ENCODE measurements around the gene RNF6. TPM values are rescaled to one million over a fixed set of nuclear protein-coding genes. Genes with fewer than 3 reads are reported as not detected.

The RNF6 gene
- total and polyA plus RNA-seq, 3 experiments from 2014 or later = 44.7 to 65.0 (median 64.6) TPM

- POLR2A ChIA-PET = interaction anchor here (0.5 to 1.5 kb wide), 7 partner anchors 10 to 1890 kb away, joined by 3 to 12 read pairs (median 5); no protein-coding TSS in a partner anchor
- Histone ChIP-seq H3K27ac (ENCODE audit: low read depth, low read length) (peak overlapping the region; percentile 95), H3K36me3 (ENCODE audit: insufficient read depth, low read length) (peaks cover 20% of the 10 kb centered on the region), H3K9me3 (ENCODE audit: low read length) (no peaks in the 10 kb centered on the region), H3K27me3 (ENCODE audit: insufficient read depth, low read length, poor library complexity, severe bottlenecking) (no peaks in the 10 kb centered on the region), H3K4me3 (ENCODE audit: low read length) (peak overlapping the region; percentile 93), H3K4me1 (ENCODE audit: insufficient read depth, low read length) (peaks cover 30% of the 10 kb centered on the region)
- CTCF ChIA-PET = interaction anchor here (1.3 to 4.3 kb wide), 4 partner anchors 10 to 276 kb away, joined by 3 to 23 read pairs (median 5); no protein-coding TSS in a partner anchor
- Mint-ChIP-seq H3K36me3 (peaks cover 7 to 35% (median 11%) of the 10 kb centered on the region in 3 donors), H3K9me3 (no peaks in the 10 kb centered on the region), H3K4me1 (peaks cover 36 to 47% (median 46%) of the 10 kb centered on the region in 3 donors), H3K27me3 (peaks cover 0 to 15% of the 10 kb centered on the region in 2 donors), H3K27ac (peak overlapping the region; percentile 83 to 100 (median 99)), H3K4me3 (peak overlapping the region; percentile 93 to 99 (median 95))
- DNase-seq = no peak
Observed at GRCh38 chr13:26222520-26223046, 469 bp upstream of the RNF6 start.

GRCh38 chr13:26221399-26221720 is 754 bp downstream of the RNF6 start:
- ChIA-PET CTCF (interaction anchor here (0.7 to 4.3 kb wide), 4 partner anchors 15 to 277 kb away, joined by 3 to 23 read pairs (median 5); no protein-coding TSS in a partner anchor), POLR2A (interaction anchor here (2.0 kb wide), 1 partner anchor 35 kb away, joined by 4 read pairs; no protein-coding TSS in a partner anchor)
- Histone ChIP-seq H3K4me3 (ENCODE audit: low read length) (peak overlapping the region; percentile 93), H3K27ac (ENCODE audit: low read depth, low read length) (peak overlapping the region; percentile 95), H3K9me3 (ENCODE audit: low read length) (no peaks in the 10 kb centered on the region), H3K27me3 (ENCODE audit: insufficient read depth, low read length, poor library complexity, severe bottlenecking) (no peaks in the 10 kb centered on the region), H3K4me1 (ENCODE audit: insufficient read depth, low read length) (peaks cover 30% of the 10 kb centered on the region), H3K36me3 (ENCODE audit: insufficient read depth, low read length) (peaks cover 27% of the 10 kb centered on the region)
- Mint-ChIP-seq H3K4me1 (peaks cover 41 to 53% (median 53%) of the 10 kb centered on the region in 3 donors), H3K27me3 (peaks cover 0 to 11% of the 10 kb centered on the region in 2 donors), H3K4me3 (peak overlapping the region; percentile 93 to 99 (median 95)), H3K9me3 (no peaks in the 10 kb centered on the region), H3K36me3 (peaks cover 7 to 44% (median 17%) of the 10 kb centered on the region in 3 donors), H3K27ac (peak overlapping the region; percentile 83 to 100 (median 99))
- no peak for DNase-seq

- CTCF ChIA-PET = interaction anchor here (1.8 to 4.3 kb wide), 2 partner anchors 35 to 278 kb away, joined by 6 to 23 read pairs; no protein-coding TSS in a partner anchor
- H3K36me3 ChIP-seq (ENCODE audit: insufficient read depth, low read length) = peaks cover 31% of the 10 kb centered on the region
- peak overlapping the region in 4 of 8 donors; percentile 43 to 83 (median 56) for H3K27ac Mint-ChIP-seq
- H3K4me3 Mint-ChIP-seq = peak overlapping the region; percentile 34 to 98 (median 94)
- peaks cover 7 to 49% (median 17%) of the 10 kb centered on the region in 3 donors for H3K36me3 Mint-ChIP-seq
- H3K27me3 ChIP-seq (ENCODE audit: insufficient read depth, low read length, poor library complexity, severe bottlenecking) = no peaks in the 10 kb centered on the region
- peaks cover 0 to 3% of the 10 kb centered on the region in 2 donors for H3K27me3 Mint-ChIP-seq
- H3K27ac ChIP-seq (ENCODE audit: low read depth, low read length) = peak overlapping the region; percentile 95
- no peak for DNase-seq
- peaks cover 41 to 53% (median 53%) of the 10 kb centered on the region in 3 donors for H3K4me1 Mint-ChIP-seq
- no peak overlapping the region for H3K4me3 ChIP-seq (ENCODE audit: low read length)
- peaks cover 30% of the 10 kb centered on the region for H3K4me1 ChIP-seq (ENCODE audit: insufficient read depth, low read length)
- H3K9me3 Mint-ChIP-seq = no peaks in the 10 kb centered on the region
- no peaks in the 10 kb centered on the region for H3K9me3 ChIP-seq (ENCODE audit: low read length)
- POLR2A ChIA-PET = interaction anchor here (2.0 kb wide), 1 partner anchor 34 kb away, joined by 4 read pairs; no protein-coding TSS in a partner anchor
Observed at GRCh38 chr13:26220575-26220974, 1.5 kb downstream of the RNF6 start.

GRCh38 chr13:26219726-26220125 is 2.4 kb downstream of the RNF6 start:
- Mint-ChIP-seq H3K4me3 (peak overlapping the region in 6 of 7 donors; percentile 34 to 97 (median 74)), H3K27ac (peak overlapping the region in 4 of 8 donors; percentile 9 to 52 (median 34)), H3K4me1 (peaks cover 42 to 59% (median 53%) of the 10 kb centered on the region in 3 donors), H3K9me3 (no peaks in the 10 kb centered on the region), H3K27me3 (no peaks in the 10 kb centered on the region), H3K36me3 (peaks cover 14 to 57% (median 24%) of the 10 kb centered on the region in 3 donors)
- no peak for DNase-seq
- H3K4me3 ChIP-seq (ENCODE audit: low read length) = no peak overlapping the region
- H3K4me1 ChIP-seq (ENCODE audit: insufficient read depth, low read length) = peaks cover 30% of the 10 kb centered on the region
- peaks cover 38% of the 10 kb centered on the region for H3K36me3 ChIP-seq (ENCODE audit: insufficient read depth, low read length)
- H3K9me3 ChIP-seq (ENCODE audit: low read length) = no peaks in the 10 kb centered on the region
- no peak overlapping the region for H3K27ac ChIP-seq (ENCODE audit: low read depth, low read length)
- H3K27me3 ChIP-seq (ENCODE audit: insufficient read depth, low read length, poor library complexity, severe bottlenecking) = no peaks in the 10 kb centered on the region
- ChIA-PET CTCF (interaction anchor here (4.3 kb wide), 1 partner anchor 34 kb away, joined by 23 read pairs; no protein-coding TSS in a partner anchor), POLR2A (interaction anchor here (2.0 kb wide), 1 partner anchor 33 kb away, joined by 4 read pairs; no protein-coding TSS in a partner anchor)

- Histone ChIP-seq H3K27me3 (ENCODE audit: insufficient read depth, low read length, poor library complexity, severe bottlenecking) (no peaks in the 10 kb centered on the region), H3K9me3 (ENCODE audit: low read length) (no peaks in the 10 kb centered on the region), H3K4me1 (ENCODE audit: insufficient read depth, low read length) (peaks cover 21% of the 10 kb centered on the region), H3K4me3 (ENCODE audit: low read length) (no peak overlapping the region), H3K27ac (ENCODE audit: low read depth, low read length) (no peak overlapping the region), H3K36me3 (ENCODE audit: insufficient read depth, low read length) (peaks cover 54% of the 10 kb centered on the region)
- ChIA-PET POLR2A (no interaction called here), CTCF (interaction anchor here (3.3 kb wide), 1 partner anchor 31 kb away, joined by 16 read pairs; no protein-coding TSS in a partner anchor)
- Mint-ChIP-seq H3K27ac (no peak overlapping the region), H3K4me1 (peaks cover 32 to 58% (median 47%) of the 10 kb centered on the region in 3 donors), H3K4me3 (no peak overlapping the region), H3K36me3 (peaks cover 24 to 73% (median 32%) of the 10 kb centered on the region in 3 donors), H3K9me3 (no peaks in the 10 kb centered on the region), H3K27me3 (no peaks in the 10 kb centered on the region)
- no peak for DNase-seq
Observed at GRCh38 chr13:26216042-26216441, 6.1 kb downstream of the RNF6 start.

GRCh38 chr13:26213982-26214381 is 8.1 kb downstream of the RNF6 start:
- peaks cover 51% of the 10 kb centered on the region for H3K36me3 ChIP-seq (ENCODE audit: insufficient read depth, low read length)
- Mint-ChIP-seq H3K27me3 (no peaks in the 10 kb centered on the region), H3K4me1 (peaks cover 17 to 43% (median 30%) of the 10 kb centered on the region in 3 donors), H3K36me3 (peaks cover 21 to 79% (median 30%) of the 10 kb centered on the region in 3 donors), H3K9me3 (no peaks in the 10 kb centered on the region), H3K27ac (peak overlapping the region in 1 of 8 donors; percentile 3), H3K4me3 (no peak overlapping the region)
- no peak overlapping the region for H3K27ac ChIP-seq (ENCODE audit: low read depth, low read length)
- ChIA-PET CTCF (no interaction called here), POLR2A (no interaction called here)
- no peak overlapping the region for H3K4me3 ChIP-seq (ENCODE audit: low read length)
- H3K27me3 ChIP-seq (ENCODE audit: insufficient read depth, low read length, poor library complexity, severe bottlenecking) = no peaks in the 10 kb centered on the region
- DNase-seq = no peak
- H3K9me3 ChIP-seq (ENCODE audit: low read length) = no peaks in the 10 kb centered on the region
- H3K4me1 ChIP-seq (ENCODE audit: insufficient read depth, low read length) = peaks cover 2% of the 10 kb centered on the region

GRCh38 chr13:26213345-26213744 is 8.8 kb downstream of the RNF6 start:
- H3K4me1 Mint-ChIP-seq = peaks cover 17 to 40% (median 27%) of the 10 kb centered on the region in 3 donors
- no peak for DNase-seq
- ChIA-PET CTCF (no interaction called here), POLR2A (no interaction called here)
- no peaks in the 10 kb centered on the region for H3K27me3 Mint-ChIP-seq
- peaks cover 19 to 81% (median 30%) of the 10 kb centered on the region in 3 donors for H3K36me3 Mint-ChIP-seq
- H3K27ac Mint-ChIP-seq = no peak overlapping the region
- H3K9me3 Mint-ChIP-seq = no peaks in the 10 kb centered on the region
- no peaks in the 10 kb centered on the region for H3K4me1 ChIP-seq (ENCODE audit: insufficient read depth, low read length)
- no peaks in the 10 kb centered on the region for H3K9me3 ChIP-seq (ENCODE audit: low read length)
- no peaks in the 10 kb centered on the region for H3K27me3 ChIP-seq (ENCODE audit: insufficient read depth, low read length, poor library complexity, severe bottlenecking)
- H3K4me3 ChIP-seq (ENCODE audit: low read length) = no peak overlapping the region
- H3K27ac ChIP-seq (ENCODE audit: low read depth, low read length) = no peak overlapping the region
- peaks cover 49% of the 10 kb centered on the region for H3K36me3 ChIP-seq (ENCODE audit: insufficient read depth, low read length)
- H3K4me3 Mint-ChIP-seq = no peak overlapping the region

- Mint-ChIP-seq H3K9me3 (no peaks in the 10 kb centered on the region), H3K27me3 (no peaks in the 10 kb centered on the region), H3K27ac (no peak overlapping the region), H3K4me3 (no peak overlapping the region), H3K4me1 (peaks cover 9 to 12% (median 12%) of the 10 kb centered on the region in 3 donors), H3K36me3 (peaks cover 0 to 77% (median 21%) of the 10 kb centered on the region in 3 donors)
- DNase-seq = no peak
- ChIA-PET CTCF (no interaction called here), POLR2A (no interaction called here)
- Histone ChIP-seq H3K4me3 (ENCODE audit: low read length) (no peak overlapping the region), H3K36me3 (ENCODE audit: insufficient read depth, low read length) (peaks cover 19% of the 10 kb centered on the region), H3K9me3 (ENCODE audit: low read length) (no peaks in the 10 kb centered on the region), H3K4me1 (ENCODE audit: insufficient read depth, low read length) (no peaks in the 10 kb centered on the region), H3K27me3 (ENCODE audit: insufficient read depth, low read length, poor library complexity, severe bottlenecking) (no peaks in the 10 kb centered on the region), H3K27ac (ENCODE audit: low read depth, low read length) (no peak overlapping the region)
Observed at GRCh38 chr13:26208287-26208686, 13.8 kb downstream of the RNF6 start.
